BE2C (cell line): Measurements from ENCODE around the gene NUDT16L1.
A peak's percentile ranks its signal among the peaks of the same experiment; 100 is the strongest.

ENCODE experiments used
- DNase-seq: peaks from one replicate; pipeline ENCODE4 v3.0.0-alpha.2; 2020
- H3K27me3 ChIP-seq: fragments of 250-450 bp; sonication (Bioruptor Pico); 2 replicates; pipeline ENCODE4 v1.5.1; 2020; ENCODE audit warnings: mild to moderate bottlenecking
- H3K36me3 ChIP-seq: fragments of 250-450 bp; sonication (Bioruptor Pico); 2 replicates; pipeline ENCODE4 v1.5.1; 2020; ENCODE audit warnings: mild to moderate bottlenecking
- H3K4me1 ChIP-seq: fragments of 250-450 bp; sonication (Bioruptor Pico); 2 replicates; pipeline ENCODE4 v1.5.1; 2020
- H3K4me3 ChIP-seq: 2 replicates; pipeline ENCODE4 v1.5.1; 2011; ENCODE audit warnings: low read depth, low read length
- H3K9me3 ChIP-seq: fragments of 250-450 bp; sonication (Bioruptor Pico); 2 replicates; pipeline ENCODE4 v1.5.1; 2020
- TF ChIP-seq, protein P1 (sequence below): IDR thresholded peaks from 2 replicates; pipeline ENCODE4 v1.5.1; 2012; ENCODE audit warnings: mild to moderate bottlenecking, low read depth, low read length

NUDT16L1 gene

DNA sequence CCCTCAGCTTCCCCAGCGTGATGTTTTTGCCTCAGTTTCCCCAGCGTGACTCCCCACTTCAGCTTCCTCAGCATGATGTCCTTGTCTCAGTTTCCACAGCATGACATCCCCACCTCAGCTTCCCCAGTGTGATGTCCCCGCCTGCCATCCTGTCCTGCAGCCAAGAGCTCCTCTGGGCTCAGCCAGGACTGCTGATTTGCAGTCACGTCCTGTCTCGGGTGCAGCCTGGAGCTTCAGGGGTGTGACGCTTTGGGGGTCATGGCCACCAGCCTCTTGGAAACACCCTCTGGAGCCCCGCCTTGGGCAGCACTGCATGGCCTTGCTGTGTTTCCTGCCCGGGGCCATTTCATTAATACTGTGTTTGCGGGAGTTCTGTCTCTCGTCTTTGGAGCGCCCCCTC, 16.5 kb upstream of the NUDT16L1 start:
- Histone ChIP-seq H3K4me3 (no peak overlapping the region), H3K4me1 (peaks cover 18% of the 10 kb centered on the region), H3K9me3 (no peaks in the 10 kb centered on the region), H3K27me3 (no peaks in the 10 kb centered on the region), H3K36me3 (peaks cover 21% of the 10 kb centered on the region)
- peak; percentile 24 for DNase-seq
- TF ChIP-seq, protein P1, sequence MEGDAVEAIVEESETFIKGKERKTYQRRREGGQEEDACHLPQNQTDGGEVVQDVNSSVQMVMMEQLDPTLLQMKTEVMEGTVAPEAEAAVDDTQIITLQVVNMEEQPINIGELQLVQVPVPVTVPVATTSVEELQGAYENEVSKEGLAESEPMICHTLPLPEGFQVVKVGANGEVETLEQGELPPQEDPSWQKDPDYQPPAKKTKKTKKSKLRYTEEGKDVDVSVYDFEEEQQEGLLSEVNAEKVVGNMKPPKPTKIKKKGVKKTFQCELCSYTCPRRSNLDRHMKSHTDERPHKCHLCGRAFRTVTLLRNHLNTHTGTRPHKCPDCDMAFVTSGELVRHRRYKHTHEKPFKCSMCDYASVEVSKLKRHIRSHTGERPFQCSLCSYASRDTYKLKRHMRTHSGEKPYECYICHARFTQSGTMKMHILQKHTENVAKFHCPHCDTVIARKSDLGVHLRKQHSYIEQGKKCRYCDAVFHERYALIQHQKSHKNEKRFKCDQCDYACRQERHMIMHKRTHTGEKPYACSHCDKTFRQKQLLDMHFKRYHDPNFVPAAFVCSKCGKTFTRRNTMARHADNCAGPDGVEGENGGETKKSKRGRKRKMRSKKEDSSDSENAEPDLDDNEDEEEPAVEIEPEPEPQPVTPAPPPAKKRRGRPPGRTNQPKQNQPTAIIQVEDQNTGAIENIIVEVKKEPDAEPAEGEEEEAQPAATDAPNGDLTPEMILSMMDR, result no peak

DNA sequence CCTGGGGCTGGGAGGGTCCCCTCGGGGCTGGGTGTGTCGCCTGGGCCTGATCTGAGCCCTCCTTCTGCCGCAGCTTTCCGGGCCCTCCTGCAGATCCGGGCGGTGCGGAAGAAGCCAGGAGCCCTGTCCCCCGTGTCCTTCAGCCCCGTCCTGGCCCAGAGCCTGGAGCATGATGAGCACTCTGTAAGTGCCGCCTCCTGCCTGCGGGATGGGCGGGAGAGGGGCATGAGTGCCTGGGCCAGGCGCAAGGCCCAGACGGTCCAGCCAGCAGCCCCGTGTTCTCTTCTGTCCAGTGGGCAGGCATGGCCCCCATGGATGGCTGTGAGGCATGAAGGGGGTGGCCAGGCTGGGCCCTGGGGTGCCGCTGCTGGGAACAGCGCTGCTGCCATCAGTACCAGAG, 16.0 kb upstream of the NUDT16L1 start:
- Histone ChIP-seq H3K27me3 (no peaks in the 10 kb centered on the region), H3K36me3 (peaks cover 23% of the 10 kb centered on the region), H3K4me3 (no peak overlapping the region), H3K9me3 (no peaks in the 10 kb centered on the region), H3K4me1 (peaks cover 18% of the 10 kb centered on the region)
- TF ChIP-seq, protein P1, result no peak
- no peak for DNase-seq

DNA sequence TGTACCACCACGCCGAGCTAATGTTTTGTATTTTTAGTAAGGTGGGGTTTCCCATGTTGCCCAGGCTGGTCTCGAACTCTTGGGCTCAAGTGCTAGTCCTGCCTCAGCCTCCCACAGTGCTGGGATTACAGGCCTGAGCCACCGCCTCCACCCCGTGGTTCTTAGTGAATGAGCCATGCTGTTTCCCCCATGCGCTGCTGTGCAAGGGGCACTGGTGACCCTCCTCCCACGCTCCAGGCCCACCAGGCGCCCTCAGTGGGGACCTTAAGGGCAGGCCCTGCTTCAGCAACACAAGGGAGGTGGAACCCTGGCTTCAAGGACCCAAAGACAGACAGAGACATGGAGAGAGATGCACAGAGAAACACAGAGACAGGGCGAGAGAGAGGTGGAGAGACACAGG, 15.4 kb upstream of the NUDT16L1 start:
- no peaks in the 10 kb centered on the region for H3K9me3 ChIP-seq
- TF ChIP-seq, protein P1, result no peak
- DNase-seq, result no peak
- no peaks in the 10 kb centered on the region for H3K27me3 ChIP-seq
- no peak overlapping the region for H3K4me3 ChIP-seq
- peaks cover 24% of the 10 kb centered on the region for H3K36me3 ChIP-seq
- H3K4me1 ChIP-seq, result peaks cover 18% of the 10 kb centered on the region

DNA sequence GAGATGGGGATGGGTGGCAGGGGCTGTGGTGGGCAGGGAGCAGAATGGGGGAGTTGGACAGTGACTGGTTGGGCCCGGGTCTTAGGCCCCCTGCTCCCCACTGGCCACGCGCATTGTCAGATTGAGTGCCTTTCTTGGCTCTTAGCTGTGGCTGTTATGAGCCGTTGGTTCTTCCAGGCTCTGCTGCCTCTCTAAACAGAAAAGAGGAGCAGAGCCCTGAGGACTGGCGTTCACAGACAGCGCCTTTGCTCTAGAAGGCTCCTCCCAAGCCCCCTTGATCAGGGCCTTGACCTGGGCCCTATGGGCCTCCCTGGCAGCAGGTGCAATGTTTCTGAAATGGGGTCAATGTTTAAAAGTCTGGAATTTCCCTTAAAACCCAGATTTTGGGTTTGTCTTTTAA, 14.8 kb upstream of the NUDT16L1 start:
- H3K9me3 ChIP-seq, result no peaks in the 10 kb centered on the region
- no peak for DNase-seq
- no peak overlapping the region for H3K4me3 ChIP-seq
- H3K27me3 ChIP-seq, result no peaks in the 10 kb centered on the region
- H3K36me3 ChIP-seq, result peaks cover 20% of the 10 kb centered on the region
- TF ChIP-seq, protein P1, result no peak
- H3K4me1 ChIP-seq, result peaks cover 18% of the 10 kb centered on the region

DNA sequence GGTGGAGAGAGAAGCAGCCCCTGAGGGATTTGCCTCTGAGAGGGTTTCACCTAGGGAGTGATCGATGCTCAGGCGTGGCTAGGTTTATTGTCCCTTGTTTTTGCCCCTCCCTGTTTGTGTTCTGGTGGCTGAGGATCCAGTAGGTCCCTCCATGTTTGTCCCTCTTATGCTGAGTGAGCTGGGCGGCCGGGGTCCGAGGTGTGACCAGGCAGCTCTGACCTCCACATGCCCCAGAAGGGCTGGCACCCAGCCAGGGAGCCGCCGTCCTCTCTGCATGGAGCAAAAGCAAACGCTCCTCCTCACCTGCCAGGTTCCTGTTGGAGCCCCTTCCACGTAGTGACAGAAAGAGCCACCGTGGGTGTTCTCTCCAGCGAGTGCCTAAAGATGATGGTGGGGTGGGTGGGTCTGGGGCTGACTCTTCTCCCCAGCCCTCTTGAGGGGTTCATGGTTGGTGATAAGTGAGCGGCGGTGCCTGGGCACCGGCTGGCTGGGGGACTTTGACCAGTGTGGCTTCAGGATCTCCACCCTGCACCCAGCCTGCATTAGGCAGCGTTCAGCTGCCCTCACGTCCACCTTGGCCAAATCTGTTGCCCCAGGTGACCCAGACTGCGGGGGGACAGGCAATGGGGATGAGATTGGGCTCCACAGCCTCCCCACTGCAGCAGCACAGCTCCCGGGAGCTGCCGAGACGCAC, 14.1 kb upstream of the NUDT16L1 start:
- Histone ChIP-seq H3K4me3 (peak overlapping the region; percentile 49), H3K27me3 (no peaks in the 10 kb centered on the region), H3K9me3 (no peaks in the 10 kb centered on the region), H3K36me3 (peaks cover 19% of the 10 kb centered on the region), H3K4me1 (peaks cover 18% of the 10 kb centered on the region)
- TF ChIP-seq, protein P1, result no peak
- DNase-seq, result peak; percentile 64

DNA sequence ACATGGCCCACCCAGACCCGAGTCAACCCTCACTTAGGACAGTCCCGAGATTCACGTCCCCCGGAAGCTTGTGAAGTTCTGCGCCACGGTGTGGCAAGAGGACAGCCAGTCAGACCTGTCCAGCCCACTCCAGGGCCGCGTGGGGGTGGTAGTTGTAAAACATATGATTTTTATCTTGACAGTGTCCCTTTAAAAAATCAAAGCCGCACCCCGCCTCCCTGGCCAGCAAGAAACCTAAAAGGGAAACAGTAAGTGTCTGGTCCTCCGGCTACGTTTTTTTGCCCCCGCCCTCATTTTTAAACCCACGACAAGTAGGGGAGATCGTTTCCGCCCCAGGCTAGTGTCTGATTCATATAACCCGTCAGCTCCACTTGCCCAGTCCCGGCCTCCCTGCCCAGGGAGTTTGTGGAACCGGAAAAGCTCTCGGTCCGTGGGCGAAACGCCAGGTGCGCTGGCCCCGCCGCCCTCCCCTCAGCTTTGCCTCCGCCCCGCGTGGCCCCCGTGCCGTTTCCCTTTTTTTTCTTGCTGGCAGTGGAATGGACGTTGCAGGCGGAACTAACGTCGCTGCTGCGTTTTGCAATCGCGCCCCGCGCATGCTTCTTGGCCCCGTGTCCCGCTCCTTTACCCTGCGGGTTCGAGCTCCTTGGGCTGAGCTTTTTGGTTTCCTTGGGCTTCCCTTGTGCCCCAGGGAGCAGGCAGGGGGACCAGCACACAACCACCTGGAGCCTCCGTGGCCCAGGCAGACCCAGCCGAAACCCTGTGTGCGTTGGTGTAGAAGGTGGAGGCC, 13.3 kb upstream of the NUDT16L1 start:
- H3K36me3 ChIP-seq, result peaks cover 23% of the 10 kb centered on the region
- DNase-seq, result peak; percentile 63
- TF ChIP-seq, protein P1, result no peak
- H3K4me1 ChIP-seq, result peaks cover 18% of the 10 kb centered on the region
- H3K9me3 ChIP-seq, result no peaks in the 10 kb centered on the region
- no peaks in the 10 kb centered on the region for H3K27me3 ChIP-seq
- peak overlapping the region; percentile 49 for H3K4me3 ChIP-seq
